H9 (cell line): ENCODE data around the gene TCN1. TPM values are rescaled to one million over a fixed set of nuclear protein-coding genes. Genes with fewer than 3 reads are reported as not detected.

Experiments
- DNase-seq: peaks from one replicate; pipeline ENCODE4 v3.0.0-alpha.2; 2017
- H2AFZ ChIP-seq: one replicate; pipeline ENCODE4 v1.6.1; 2013; ENCODE audit warnings: mild to moderate bottlenecking, low read length, control low read depth, moderate library complexity
- H2AK5ac ChIP-seq: 2 replicates; pipeline ENCODE4 v1.6.1; 2013; ENCODE audit warnings: low read length, control low read depth, mixed read lengths; ENCODE audit not compliant: insufficient read length
- H2BK120ac ChIP-seq: one replicate; pipeline ENCODE4 v1.6.1; 2013; ENCODE audit warnings: low read depth, mild to moderate bottlenecking, low read length, control low read depth, inconsistent platforms; ENCODE audit not compliant: poor library complexity, severe bottlenecking
- H2BK12ac ChIP-seq: 2 replicates; pipeline ENCODE4 v1.6.1; 2013; ENCODE audit warnings: low read length, control low read depth, mixed read lengths, low read depth; ENCODE audit not compliant: insufficient read length
- H2BK15ac ChIP-seq: 2 replicates; pipeline ENCODE4 v1.6.1; 2013; ENCODE audit warnings: low read depth, low read length, control low read depth
- H2BK20ac ChIP-seq: one replicate; pipeline ENCODE4 v1.6.1; 2013; ENCODE audit warnings: low read depth, mild to moderate bottlenecking, low read length, control low read depth, inconsistent platforms; ENCODE audit not compliant: poor library complexity, severe bottlenecking
- H2BK5ac ChIP-seq: 2 replicates; pipeline ENCODE4 v1.6.1; 2013; ENCODE audit warnings: low read length, control low read depth, mixed read lengths; ENCODE audit not compliant: insufficient read length
- H3K14ac ChIP-seq: 2 replicates; pipeline ENCODE4 v1.6.1; 2013; ENCODE audit warnings: low read length, control low read depth; ENCODE audit not compliant: insufficient read depth
- H3K18ac ChIP-seq: 2 replicates; pipeline ENCODE4 v1.6.1; 2013; ENCODE audit warnings: low read depth, mild to moderate bottlenecking, mixed read lengths, low read length, control low read depth; ENCODE audit not compliant: insufficient read length
- H3K23ac ChIP-seq: 2 replicates; pipeline ENCODE4 v1.6.1; 2013; ENCODE audit warnings: low read length, control low read depth, mixed read lengths, low read depth; ENCODE audit not compliant: insufficient read length
- H3K23me2 ChIP-seq: 2 replicates; pipeline ENCODE4 v1.6.1; 2013; ENCODE audit warnings: low read depth, mild to moderate bottlenecking, mixed read lengths, low read length, control low read depth; ENCODE audit not compliant: insufficient read length, poor library complexity, severe bottlenecking
- H3K27ac ChIP-seq: 2 replicates; pipeline ENCODE4 v1.5.1; 2013; ENCODE audit warnings: low read length, control low read depth, mixed read lengths, low read depth; ENCODE audit not compliant: insufficient read length
- H3K27me3 ChIP-seq: 2 replicates; pipeline ENCODE4 v1.6.1; 2013; ENCODE audit warnings: low read length, control low read depth, inconsistent platforms; ENCODE audit not compliant: insufficient read depth
- H3K4ac ChIP-seq: 2 replicates; pipeline ENCODE4 v1.6.1; 2013; ENCODE audit warnings: low read depth, mild to moderate bottlenecking, control low read depth, inconsistent platforms, low read length, moderate library complexity
- H3K4me1 ChIP-seq: 2 replicates; pipeline ENCODE4 v1.6.1; 2013; ENCODE audit warnings: low read length, control low read depth, inconsistent platforms; ENCODE audit not compliant: insufficient read depth
- H3K4me2 ChIP-seq: 2 replicates; pipeline ENCODE4 v1.6.1; 2013; ENCODE audit warnings: low read length, control low read depth, mixed read lengths; ENCODE audit not compliant: insufficient read length, insufficient read depth
- H3K56ac ChIP-seq: 2 replicates; pipeline ENCODE4 v1.6.1; 2013; ENCODE audit warnings: low read depth, mild to moderate bottlenecking, mixed read lengths, low read length, control low read depth; ENCODE audit not compliant: insufficient read length
- H3K79me1 ChIP-seq: 2 replicates; pipeline ENCODE4 v1.6.1; 2013; ENCODE audit warnings: low read depth, mild to moderate bottlenecking, moderate library complexity, low read length, control low read depth, inconsistent platforms; ENCODE audit not compliant: insufficient read depth, poor library complexity, severe bottlenecking
- H3K79me2 ChIP-seq: 2 replicates; pipeline ENCODE4 v1.6.1; 2013; ENCODE audit warnings: low read length, control low read depth, inconsistent platforms; ENCODE audit not compliant: insufficient read depth
- H3K9ac ChIP-seq: 2 replicates; pipeline ENCODE4 v1.6.1; 2013; ENCODE audit warnings: low read length, control low read depth, mixed read lengths; ENCODE audit not compliant: insufficient read length; ENCODE audit errors: extremely low read depth
- H3K9me3 ChIP-seq: one replicate; pipeline ENCODE4 v1.6.1; 2013; ENCODE audit warnings: low read depth, low read length, inconsistent platforms; ENCODE audit not compliant: control insufficient read depth
- H3T11ph ChIP-seq: one replicate; pipeline ENCODE4 v1.6.1; 2013; ENCODE audit warnings: mild to moderate bottlenecking, low read length, control low read depth, inconsistent platforms
- H4K20me1 ChIP-seq: one replicate; pipeline ENCODE4 v1.6.1; 2013; ENCODE audit not compliant: control insufficient read depth, insufficient read length, insufficient read depth
- H4K5ac ChIP-seq: 2 replicates; pipeline ENCODE4 v1.6.1; 2013; ENCODE audit warnings: low read depth, mild to moderate bottlenecking, mixed read lengths, low read length, control low read depth; ENCODE audit not compliant: insufficient read length
- H4K8ac ChIP-seq: replicated peaks from 2 replicates; pipeline ENCODE4 v1.6.1; 2013; ENCODE audit warnings: low read length, control low read depth, mixed read lengths, low read depth; ENCODE audit not compliant: insufficient read length
- H4K91ac ChIP-seq: 2 replicates; pipeline ENCODE4 v1.6.1; 2013; ENCODE audit warnings: low read depth, mild to moderate bottlenecking, moderate library complexity, mixed read lengths, low read length, control low read depth; ENCODE audit not compliant: insufficient read length
- H3K27ac Mint-ChIP-seq, 3 experiments: 2 replicates in 2 of 3; 3 replicates in 1 of 3; pipeline ENCODE4 v1.8.0; 2020 to 2021; ENCODE audit warnings: mixed read lengths in 3 of 3, mild to moderate bottlenecking in 1 of 3, moderate library complexity in 1 of 3
- H3K27me3 Mint-ChIP-seq: 2 replicates; pipeline ENCODE4 v1.8.0; 2021; ENCODE audit warnings: low read depth, mild to moderate bottlenecking, moderate library complexity, mixed read lengths
- H3K36me3 Mint-ChIP-seq, 3 experiments: 2 replicates in 2 of 3; 3 replicates in 1 of 3; pipeline ENCODE4 v1.8.0; 2020 to 2021; ENCODE audit warnings: low read depth in 3 of 3, mixed read lengths in 3 of 3; ENCODE audit not compliant: insufficient read depth in 1 of 3
- H3K4me1 Mint-ChIP-seq, 2 experiments: 2 replicates each; pipeline ENCODE4 v1.8.0; 2020; ENCODE audit warnings: mixed read lengths in 2 of 2
- H3K4me3 Mint-ChIP-seq, 2 experiments: 2 replicates in 1 of 2; 3 replicates in 1 of 2; pipeline ENCODE4 v1.8.0; 2020 to 2021; ENCODE audit warnings: mild to moderate bottlenecking in 2 of 2, mixed read lengths in 2 of 2, moderate library complexity in 1 of 2
- H3K9me3 Mint-ChIP-seq, 2 experiments: 2 replicates in 1 of 2; 3 replicates in 1 of 2; pipeline ENCODE4 v1.8.0; 2020; ENCODE audit warnings: mild to moderate bottlenecking in 2 of 2, mixed read lengths in 2 of 2, moderate library complexity in 1 of 2
- CTCF ChIP-seq: fragments of 200-600 bp; sonication (generic); conservative IDR thresholded peaks from 3 replicates; pipeline ENCODE4 v1.8.0; 2021; ENCODE audit warnings: antibody characterized with exemption, mild to moderate bottlenecking
- WGBS: extraction: QIAGEN DNeasy Blood & Tissue Kit; methylation state at CpG from one replicate; pipeline ENCODE4 v1.1.7; 2013; ENCODE audit warnings: missing lambda C conversion rate, low lambda C conversion rate, mixed read lengths; ENCODE audit not compliant: insufficient read length; ENCODE audit errors: extremely low coverage; 5-methylcytosine and 5-hydroxymethylcytosine counted together
- total RNA-seq: library from RNA; stranded (reverse); gene quantifications from 2 replicates; pipeline ENCODE4 v1.2.1, GENCODE V29; 2021

The TCN1 gene
- total RNA-seq, 1 experiment from 2014 or later, result not detected

DNA sequence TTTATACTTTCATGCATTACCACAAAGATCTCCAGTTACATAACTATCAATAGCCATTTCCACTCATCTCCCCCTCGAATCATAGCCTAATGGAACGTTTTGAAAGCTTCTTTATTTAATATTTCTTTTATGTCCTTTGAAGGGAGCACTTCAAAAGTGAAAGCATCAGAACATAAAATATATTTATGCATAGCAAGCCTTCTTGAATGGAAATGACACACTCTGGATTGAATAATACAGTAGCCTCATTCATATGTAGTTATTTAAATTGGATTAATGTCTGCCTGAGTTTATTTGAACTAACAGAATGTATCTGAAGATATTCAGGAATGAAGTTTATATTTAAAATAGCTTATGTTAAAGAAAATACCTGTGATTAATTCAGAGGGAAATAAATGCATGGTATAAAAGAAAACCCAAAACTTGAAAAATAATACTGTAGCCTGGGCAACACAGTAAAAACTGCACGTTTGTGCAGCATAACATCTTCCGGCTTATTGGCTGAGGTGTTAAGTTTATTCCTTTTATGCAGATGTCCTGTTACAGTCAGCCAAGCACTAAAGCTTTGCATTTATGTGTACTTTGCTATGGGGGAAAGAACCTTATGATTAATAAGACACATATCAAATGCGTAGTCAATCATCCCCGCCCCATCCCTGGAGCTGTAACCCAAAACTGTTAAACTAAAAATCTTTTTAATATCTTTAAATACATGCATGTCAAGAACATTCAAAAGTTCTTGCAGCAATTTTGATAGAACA, 34.3 kb upstream of the TCN1 start:
- no peak overlapping the region for H3K23ac ChIP-seq
- no peaks in the 10 kb centered on the region for H3K36me3 Mint-ChIP-seq
- H3K4ac ChIP-seq, result no peak overlapping the region
- H2AFZ ChIP-seq, result no peak overlapping the region
- H3K4me1 Mint-ChIP-seq, result peaks cover 9% of the 10 kb centered on the region in 2 experiments
- H3T11ph ChIP-seq, result no peak overlapping the region
- no peak overlapping the region for H2BK5ac ChIP-seq
- no peaks in the 10 kb centered on the region for H3K27me3 ChIP-seq
- H2AK5ac ChIP-seq, result no peak overlapping the region
- H4K5ac ChIP-seq, result no peak overlapping the region
- no peak overlapping the region for H2BK15ac ChIP-seq
- H3K79me1 ChIP-seq, result no peaks in the 10 kb centered on the region
- no peak overlapping the region for H4K8ac ChIP-seq
- no peaks in the 10 kb centered on the region for H4K20me1 ChIP-seq
- H3K27me3 Mint-ChIP-seq, result no peaks in the 10 kb centered on the region
- H3K14ac ChIP-seq, result no peak overlapping the region
- no peak overlapping the region for H3K27ac ChIP-seq
- H3K4me3 Mint-ChIP-seq, result no peak overlapping the region
- no peak overlapping the region for H4K91ac ChIP-seq
- H3K79me2 ChIP-seq, result no peaks in the 10 kb centered on the region
- no CpG with 5 or more reads among the region's 6 CpGs for WGBS
- H3K9me3 Mint-ChIP-seq, result peaks cover 1 to 2% of the 10 kb centered on the region in 2 experiments; a peak in 1 of 5 replicates
- no peak overlapping the region for H2BK12ac ChIP-seq
- no peak overlapping the region for H2BK120ac ChIP-seq
- no peaks in the 10 kb centered on the region for H3K9me3 ChIP-seq
- no peak overlapping the region for H2BK20ac ChIP-seq
- no peak overlapping the region for H3K4me2 ChIP-seq
- H3K27ac Mint-ChIP-seq, result no peak overlapping the region
- no peak overlapping the region for H3K18ac ChIP-seq
- H3K4me1 ChIP-seq, result no peaks in the 10 kb centered on the region; the same call in 1 of the 2 replicates
- no peak overlapping the region for H3K56ac ChIP-seq
- DNase-seq, result no peak
- TF ChIP-seq CTCF, result no peak
- no peaks in the 10 kb centered on the region for H3K23me2 ChIP-seq
- H3K9ac ChIP-seq, result no peak overlapping the region
